Measurements from ENCODE around the gene CACNA2D3. TPM values are rescaled to one million over a fixed set of nuclear protein-coding genes. Genes with fewer than 3 reads are reported as not detected.

CACNA2D3 gene
- total and polyA plus RNA-seq, 9 donors = 1.4 to 3.1 (median 2.3) TPM

- H3K36me3 ChIP-seq (ENCODE audit: control insufficient read depth, insufficient read depth, low read length) = no peaks in the 10 kb centered on the region
- H3K27ac ChIP-seq (ENCODE audit: low read length) = no peak overlapping the region
These were observed 222.4 kb downstream of the CACNA2D3 start for GRCh38 chr3:54344601-54345231.

GRCh38 chr3:54345847-54346375, 223.6 kb downstream of the CACNA2D3 start:
- 76% methylated on average over 3 of the region's 5 CpGs for WGBS (ENCODE audit: insufficient coverage)
- H3K27me3 ChIP-seq (ENCODE audit: control insufficient read depth, insufficient read depth, low read length) = peaks cover 3% of the 10 kb centered on the region

More at GRCh38 chr3:54344601-54345231, 222.4 kb downstream of the CACNA2D3 start:
- H3K4me1 ChIP-seq (ENCODE audit: control insufficient read depth, insufficient read depth, low read length) = no peaks in the 10 kb centered on the region
- no peak for DNase-seq
- peaks cover 6% of the 10 kb centered on the region for H3K27me3 ChIP-seq (ENCODE audit: control insufficient read depth, insufficient read depth, low read length)
- no peaks in the 10 kb centered on the region for H3K9me3 ChIP-seq (replicated peaks; ENCODE audit: control insufficient read depth, low read depth, low read length)
- 82% methylated on average over 2 of the region's 8 CpGs for WGBS (ENCODE audit: insufficient coverage)
- H3K4me3 ChIP-seq (ENCODE audit: low read length) = no peak overlapping the region

GRCh38 chr3:54347060-54347459, 224.7 kb downstream of the CACNA2D3 start:
- Histone ChIP-seq H3K4me1 (ENCODE audit: control insufficient read depth, insufficient read depth, low read length) (no peaks in the 10 kb centered on the region), H3K4me3 (ENCODE audit: low read length) (no peak overlapping the region), H3K36me3 (ENCODE audit: control insufficient read depth, insufficient read depth, low read length) (no peaks in the 10 kb centered on the region), H3K27me3 (ENCODE audit: control insufficient read depth, insufficient read depth, low read length) (peaks cover 3% of the 10 kb centered on the region), H3K9me3 (replicated peaks; ENCODE audit: control insufficient read depth, low read depth, low read length) (no peaks in the 10 kb centered on the region), H3K27ac (ENCODE audit: low read length) (no peak overlapping the region)
- no peak for DNase-seq
- WGBS (ENCODE audit: insufficient coverage) = no CpG with 5 or more reads among the region's 3 CpGs

More at GRCh38 chr3:54345847-54346375, 223.6 kb downstream of the CACNA2D3 start:
- H3K4me1 ChIP-seq (ENCODE audit: control insufficient read depth, insufficient read depth, low read length) = no peaks in the 10 kb centered on the region
- H3K27ac ChIP-seq (ENCODE audit: low read length) = no peak overlapping the region
- H3K36me3 ChIP-seq (ENCODE audit: control insufficient read depth, insufficient read depth, low read length) = no peaks in the 10 kb centered on the region
- H3K9me3 ChIP-seq (replicated peaks; ENCODE audit: control insufficient read depth, low read depth, low read length) = no peaks in the 10 kb centered on the region
- no peak for DNase-seq
- H3K4me3 ChIP-seq (ENCODE audit: low read length) = no peak overlapping the region

- H3K4me1 ChIP-seq (ENCODE audit: control insufficient read depth, insufficient read depth, low read length) = no peaks in the 10 kb centered on the region
- DNase-seq = no peak
- no CpG with 5 or more reads among the region's 2 CpGs for WGBS (ENCODE audit: insufficient coverage)
- no peaks in the 10 kb centered on the region for H3K36me3 ChIP-seq (ENCODE audit: control insufficient read depth, insufficient read depth, low read length)
- no peak overlapping the region for H3K27ac ChIP-seq (ENCODE audit: low read length)
- no peak overlapping the region for H3K4me3 ChIP-seq (ENCODE audit: low read length)
- H3K9me3 ChIP-seq (replicated peaks; ENCODE audit: control insufficient read depth, low read depth, low read length) = no peaks in the 10 kb centered on the region
- H3K27me3 ChIP-seq (ENCODE audit: control insufficient read depth, insufficient read depth, low read length) = peaks cover 3% of the 10 kb centered on the region
These were observed 225.6 kb downstream of the CACNA2D3 start for GRCh38 chr3:54347933-54348332.

- Histone ChIP-seq H3K4me1 (ENCODE audit: control insufficient read depth, insufficient read depth, low read length) (peaks cover 2% of the 10 kb centered on the region), H3K27me3 (ENCODE audit: control insufficient read depth, insufficient read depth, low read length) (peaks cover 3% of the 10 kb centered on the region), H3K36me3 (ENCODE audit: control insufficient read depth, insufficient read depth, low read length) (no peaks in the 10 kb centered on the region), H3K27ac (ENCODE audit: low read length) (no peak overlapping the region), H3K4me3 (ENCODE audit: low read length) (no peak overlapping the region), H3K9me3 (replicated peaks; ENCODE audit: control insufficient read depth, low read depth, low read length) (no peaks in the 10 kb centered on the region)
- no peak for DNase-seq
- WGBS (ENCODE audit: insufficient coverage) = 66% methylated on average over 4 of the region's 4 CpGs
These were observed 226.9 kb downstream of the CACNA2D3 start for GRCh38 chr3:54349231-54349652.

GRCh38 chr3:54349691-54350090, 227.3 kb downstream of the CACNA2D3 start:
- Histone ChIP-seq H3K27me3 (ENCODE audit: control insufficient read depth, insufficient read depth, low read length) (peaks cover 3% of the 10 kb centered on the region), H3K4me1 (ENCODE audit: control insufficient read depth, insufficient read depth, low read length) (peaks cover 2% of the 10 kb centered on the region), H3K36me3 (ENCODE audit: control insufficient read depth, insufficient read depth, low read length) (no peaks in the 10 kb centered on the region), H3K9me3 (replicated peaks; ENCODE audit: control insufficient read depth, low read depth, low read length) (no peaks in the 10 kb centered on the region), H3K4me3 (ENCODE audit: low read length) (no peak overlapping the region), H3K27ac (ENCODE audit: low read length) (no peak overlapping the region)
- no peak for DNase-seq
- 74% methylated on average over 4 of the region's 4 CpGs for WGBS (ENCODE audit: insufficient coverage)

GRCh38 chr3:54353546-54353945, 231.2 kb downstream of the CACNA2D3 start:
- Histone ChIP-seq H3K4me3 (ENCODE audit: low read length) (no peak overlapping the region), H3K27ac (ENCODE audit: low read length) (no peak overlapping the region), H3K9me3 (replicated peaks; ENCODE audit: control insufficient read depth, low read depth, low read length) (no peaks in the 10 kb centered on the region), H3K36me3 (ENCODE audit: control insufficient read depth, insufficient read depth, low read length) (no peaks in the 10 kb centered on the region), H3K4me1 (ENCODE audit: control insufficient read depth, insufficient read depth, low read length) (peaks cover 16% of the 10 kb centered on the region), H3K27me3 (ENCODE audit: control insufficient read depth, insufficient read depth, low read length) (no peaks in the 10 kb centered on the region)
- no CpG with 5 or more reads among the region's 5 CpGs for WGBS (ENCODE audit: insufficient coverage)
- DNase-seq = peak; percentile 16

GRCh38 chr3:54353946-54354345, 231.6 kb downstream of the CACNA2D3 start:
- no peaks in the 10 kb centered on the region for H3K27me3 ChIP-seq (ENCODE audit: control insufficient read depth, insufficient read depth, low read length)
- DNase-seq = peak; percentile 52
- H3K27ac ChIP-seq (ENCODE audit: low read length) = no peak overlapping the region
- no CpG with 5 or more reads among the region's 5 CpGs for WGBS (ENCODE audit: insufficient coverage)
- H3K4me3 ChIP-seq (ENCODE audit: low read length) = no peak overlapping the region
- no peaks in the 10 kb centered on the region for H3K36me3 ChIP-seq (ENCODE audit: control insufficient read depth, insufficient read depth, low read length)
- peaks cover 16% of the 10 kb centered on the region for H3K4me1 ChIP-seq (ENCODE audit: control insufficient read depth, insufficient read depth, low read length)
- no peaks in the 10 kb centered on the region for H3K9me3 ChIP-seq (replicated peaks; ENCODE audit: control insufficient read depth, low read depth, low read length)

GRCh38 chr3:54355800-54356199, 233.4 kb downstream of the CACNA2D3 start:
- H3K36me3 ChIP-seq (ENCODE audit: control insufficient read depth, insufficient read depth, low read length) = no peaks in the 10 kb centered on the region
- no peak overlapping the region for H3K4me3 ChIP-seq (ENCODE audit: low read length)
- no peak for DNase-seq
- peaks cover 19% of the 10 kb centered on the region for H3K4me1 ChIP-seq (ENCODE audit: control insufficient read depth, insufficient read depth, low read length)
- 96% methylated on average over 3 of the region's 5 CpGs for WGBS (ENCODE audit: insufficient coverage)
- H3K27me3 ChIP-seq (ENCODE audit: control insufficient read depth, insufficient read depth, low read length) = no peaks in the 10 kb centered on the region
- H3K9me3 ChIP-seq (replicated peaks; ENCODE audit: control insufficient read depth, low read depth, low read length) = no peaks in the 10 kb centered on the region
- H3K27ac ChIP-seq (ENCODE audit: low read length) = no peak overlapping the region

GRCh38 chr3:54356261-54357045, 234.1 kb downstream of the CACNA2D3 start:
- peaks cover 19% of the 10 kb centered on the region for H3K4me1 ChIP-seq (ENCODE audit: control insufficient read depth, insufficient read depth, low read length)
- H3K4me3 ChIP-seq (ENCODE audit: low read length) = no peak overlapping the region
- H3K36me3 ChIP-seq (ENCODE audit: control insufficient read depth, insufficient read depth, low read length) = no peaks in the 10 kb centered on the region
- no peaks in the 10 kb centered on the region for H3K27me3 ChIP-seq (ENCODE audit: control insufficient read depth, insufficient read depth, low read length)
- DNase-seq = peak; percentile 51
- H3K9me3 ChIP-seq (replicated peaks; ENCODE audit: control insufficient read depth, low read depth, low read length) = no peaks in the 10 kb centered on the region
- H3K27ac ChIP-seq (ENCODE audit: low read length) = no peak overlapping the region
- WGBS (ENCODE audit: insufficient coverage) = 83% methylated on average over 1 of the region's 6 CpGs

Measured in muscle of leg (tissue), 11 donors.